ENCODE data around the gene PREX1. TPM values are rescaled to one million over a fixed set of nuclear protein-coding genes. Genes with fewer than 3 reads are reported as not detected.
"Not testable (repeated sequence)": the region's sequence is repeated elsewhere in the genome, so short reads cannot be mapped to it uniquely, and the experiment has no call there.

The PREX1 gene
- total RNA-seq, 2 donors from 2014 or later = 16.0 to 17.4 TPM

GRCh38 chr20:48850257-48850976 lies 22.6 kb upstream of the PREX1 start:
- ATAC-seq = no peak
- DNase-seq = no peak
- intact Hi-C loops (cut with DNase I) = no loop called here

- intact Hi-C loops (cut with DNase I) = no loop called here
- ATAC-seq (no peak), DNase-seq (no peak)
Observed at GRCh38 chr20:48849779-48850178, 22.0 kb upstream of the PREX1 start.

GRCh38 chr20:48849299-48849698 lies 21.5 kb upstream of the PREX1 start:
- intact Hi-C loops (cut with DNase I) = no loop called here
- DNase-seq (no peak), ATAC-seq (no peak)

GRCh38 chr20:48847498-48848205 lies 19.9 kb upstream of the PREX1 start:
- no peak for ATAC-seq
- no peak for DNase-seq
- intact Hi-C loops (cut with DNase I) = no loop called here

GRCh38 chr20:48846516-48847492 lies 19.0 kb upstream of the PREX1 start:
- peak; percentile 31 for DNase-seq
- intact Hi-C loops (cut with DNase I) = no loop called here
- peak in 1 of 2 donors; percentile 23 for ATAC-seq

- DNase-seq = no peak
- no peak for ATAC-seq
- intact Hi-C loops (cut with DNase I) = no loop called here
Observed at GRCh38 chr20:48845721-48846306, 18.0 kb upstream of the PREX1 start.

- intact Hi-C loops (cut with DNase I) = no loop called here
- no peak for ATAC-seq
- no peak for DNase-seq
Observed at GRCh38 chr20:48844996-48845395, 17.2 kb upstream of the PREX1 start.

GRCh38 chr20:48843896-48844295 lies 16.1 kb upstream of the PREX1 start:
- ATAC-seq; DNase-seq; intact Hi-C loops (cut with DNase I): not testable (repeated sequence)

- ATAC-seq = no peak
- DNase-seq = no peak
- intact Hi-C loops (cut with DNase I) = no loop called here
Observed at GRCh38 chr20:48843057-48843806, 15.4 kb upstream of the PREX1 start.

- DNase-seq (no peak), ATAC-seq (peak in 1 of 2 donors; percentile 64)
- intact Hi-C loops (cut with DNase I) = no loop called here
Observed at GRCh38 chr20:48841875-48842529, 14.2 kb upstream of the PREX1 start.

- intact Hi-C loops (cut with DNase I) = no loop called here
- ATAC-seq = no peak
- DNase-seq = no peak
Observed at GRCh38 chr20:48841196-48841874, 13.5 kb upstream of the PREX1 start.

- intact Hi-C loops (cut with DNase I) = no loop called here
- no peak for ATAC-seq
- no peak for DNase-seq
Observed at GRCh38 chr20:48839154-48839917, 11.5 kb upstream of the PREX1 start.

- ATAC-seq = no peak
- no peak for DNase-seq
- intact Hi-C loops (cut with DNase I) = no loop called here
Observed at GRCh38 chr20:48837014-48837413, 9.2 kb upstream of the PREX1 start.

- ATAC-seq (no peak), DNase-seq (no peak)
- intact Hi-C loops (cut with DNase I) = no loop called here
Observed at GRCh38 chr20:48835390-48835789, 7.6 kb upstream of the PREX1 start.

- intact Hi-C loops (cut with DNase I) = no loop called here
- ATAC-seq = no peak
- DNase-seq = no peak
Observed at GRCh38 chr20:48834278-48834677, 6.5 kb upstream of the PREX1 start.

GRCh38 chr20:48832405-48832730 lies 4.6 kb upstream of the PREX1 start:
- DNase-seq (no peak), ATAC-seq (peak in 1 of 2 donors; percentile 22)
- intact Hi-C loops (cut with DNase I) = no loop called here
